Liver (tissue), 2 donors: Measurements from ENCODE around the gene TNPO3.

Source experiments
- TF ChIP-seq, protein P1 (sequence below): IDR thresholded peaks from 2 replicates; pipeline ENCODE4 v1.6.1; 2016; ENCODE audit warnings: antibody characterized with exemption
- TF ChIP-seq, protein P2 (sequence below): fragments of 150-350 bp; IDR thresholded peaks from 2 replicates; pipeline ENCODE4 v1.5.1; 2017; ENCODE audit warnings: improper control_type of control experiment, low read depth, low read length; ENCODE audit not compliant: missing input control
- donor health status: healthy.

DNA sequence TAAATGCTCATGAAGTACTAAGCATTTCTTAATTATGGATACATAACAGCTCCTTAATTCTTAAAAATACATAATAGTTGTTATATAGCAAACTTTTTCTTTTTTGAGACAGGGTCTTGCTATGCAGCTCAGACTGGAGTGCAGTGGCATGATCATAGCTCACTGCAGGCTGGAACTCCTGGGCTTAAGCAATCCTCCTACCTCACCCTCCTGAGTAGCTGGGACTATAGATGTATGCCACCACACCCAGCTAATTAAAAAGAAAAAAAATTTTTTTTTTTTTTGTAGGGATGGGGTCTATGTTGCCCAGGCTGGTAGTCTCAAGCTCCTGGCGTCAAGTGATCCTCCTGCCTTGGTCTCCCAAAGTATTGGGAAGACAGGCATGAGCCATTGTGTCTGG is 86.3 kb downstream of the TNPO3 start:
- TF ChIP-seq, protein P1, sequence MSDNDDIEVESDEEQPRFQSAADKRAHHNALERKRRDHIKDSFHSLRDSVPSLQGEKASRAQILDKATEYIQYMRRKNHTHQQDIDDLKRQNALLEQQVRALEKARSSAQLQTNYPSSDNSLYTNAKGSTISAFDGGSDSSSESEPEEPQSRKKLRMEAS, result no peak
- TF ChIP-seq, protein P2, sequence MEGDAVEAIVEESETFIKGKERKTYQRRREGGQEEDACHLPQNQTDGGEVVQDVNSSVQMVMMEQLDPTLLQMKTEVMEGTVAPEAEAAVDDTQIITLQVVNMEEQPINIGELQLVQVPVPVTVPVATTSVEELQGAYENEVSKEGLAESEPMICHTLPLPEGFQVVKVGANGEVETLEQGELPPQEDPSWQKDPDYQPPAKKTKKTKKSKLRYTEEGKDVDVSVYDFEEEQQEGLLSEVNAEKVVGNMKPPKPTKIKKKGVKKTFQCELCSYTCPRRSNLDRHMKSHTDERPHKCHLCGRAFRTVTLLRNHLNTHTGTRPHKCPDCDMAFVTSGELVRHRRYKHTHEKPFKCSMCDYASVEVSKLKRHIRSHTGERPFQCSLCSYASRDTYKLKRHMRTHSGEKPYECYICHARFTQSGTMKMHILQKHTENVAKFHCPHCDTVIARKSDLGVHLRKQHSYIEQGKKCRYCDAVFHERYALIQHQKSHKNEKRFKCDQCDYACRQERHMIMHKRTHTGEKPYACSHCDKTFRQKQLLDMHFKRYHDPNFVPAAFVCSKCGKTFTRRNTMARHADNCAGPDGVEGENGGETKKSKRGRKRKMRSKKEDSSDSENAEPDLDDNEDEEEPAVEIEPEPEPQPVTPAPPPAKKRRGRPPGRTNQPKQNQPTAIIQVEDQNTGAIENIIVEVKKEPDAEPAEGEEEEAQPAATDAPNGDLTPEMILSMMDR, result no peak
